ENCODE measurements around the gene CTU2. TPM values are rescaled to one million over a fixed set of nuclear protein-coding genes. Genes with fewer than 3 reads are reported as not detected.

The CTU2 gene
- total RNA-seq, 2 experiments from 2014 or later: 66.6 to 66.8 TPM

DNA sequence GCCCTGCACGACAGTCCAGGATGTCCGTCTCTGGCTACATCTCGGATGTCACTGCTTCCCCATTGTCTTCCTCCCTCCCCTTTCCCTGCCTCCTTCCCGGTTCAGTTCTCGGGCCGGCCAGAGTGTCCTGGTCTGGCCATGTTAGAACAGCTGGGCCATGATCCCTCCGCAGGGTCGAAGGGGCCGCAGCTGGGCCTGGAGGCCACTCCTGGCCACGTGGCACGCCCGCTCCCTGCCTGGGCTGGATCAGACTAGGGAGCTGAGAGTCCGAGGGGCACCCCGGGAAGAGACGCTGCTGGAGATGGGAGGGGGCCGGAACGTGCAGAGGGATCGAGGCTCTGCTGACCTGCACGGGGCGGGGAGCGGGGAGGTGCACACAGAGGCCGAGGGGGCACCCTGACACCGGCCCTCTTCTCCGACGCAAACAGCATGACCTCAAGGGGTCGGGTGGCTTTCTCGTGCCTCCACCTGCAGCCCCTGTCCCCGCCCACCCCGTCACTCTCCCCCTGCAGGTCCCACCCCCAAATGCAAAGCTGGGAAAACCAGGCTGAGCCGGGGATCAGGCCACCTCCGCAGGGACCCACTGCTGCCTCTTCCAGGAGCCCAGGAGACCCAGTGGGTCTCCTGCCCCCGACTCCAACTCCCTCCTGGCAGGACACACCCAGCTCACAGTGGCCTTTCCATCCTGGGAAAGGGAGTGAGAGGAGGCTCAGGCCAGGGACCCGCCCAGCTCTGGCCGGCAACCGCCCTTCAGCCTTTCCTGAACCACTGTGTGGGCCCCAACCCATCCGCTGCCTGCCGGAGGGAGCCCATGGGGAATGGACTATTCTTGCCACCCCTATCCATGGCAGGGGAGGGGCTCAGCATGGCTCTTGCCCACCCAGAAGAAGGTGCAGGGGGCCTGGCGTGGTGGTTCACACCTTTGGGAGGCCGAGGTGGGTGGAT lies 38.5 kb downstream of the CTU2 start:
- ChIA-PET CTCF (interaction anchor here (1.3 to 7.4 kb wide), 7 partner anchors 9 to 422 kb away, joined by 3 to 51 read pairs (median 5); no protein-coding TSS in a partner anchor), POLR2A (interaction anchor here (0.8 to 1.0 kb wide), 2 partner anchors 37 to 49 kb away, joined by 4 to 5 read pairs; no protein-coding TSS in a partner anchor)

DNA sequence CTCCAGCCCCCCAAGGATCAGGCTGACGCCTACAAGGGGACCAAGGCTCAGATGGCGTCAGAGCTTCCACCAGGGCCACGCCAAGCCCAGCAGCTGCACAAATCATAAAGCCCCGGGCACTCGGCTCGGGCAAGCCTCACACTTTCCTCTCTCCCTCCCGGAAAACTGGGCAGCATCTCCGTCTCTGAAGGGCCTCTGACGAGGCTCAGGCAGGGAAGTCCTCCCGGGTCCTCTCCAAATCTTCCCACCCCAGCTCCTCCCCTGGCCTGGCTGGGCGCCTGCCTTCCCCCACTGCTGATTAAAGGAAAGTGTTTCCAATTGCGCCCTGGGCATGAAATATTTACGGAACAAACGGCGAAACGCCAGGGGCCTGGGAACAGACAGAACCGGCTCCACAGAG lies 40.2 kb downstream of the CTU2 start:
- ChIA-PET CTCF (interaction anchor here (0.5 to 7.4 kb wide), 6 partner anchors 11 to 164 kb away, joined by 3 to 51 read pairs (median 6); no protein-coding TSS in a partner anchor), POLR2A (interaction anchor here (1.3 kb wide), 1 partner anchor 9 kb away, joined by 3 read pairs; no protein-coding TSS in a partner anchor)

- ChIA-PET CTCF (interaction anchor here (1.6 to 7.4 kb wide), 3 partner anchors 12 to 36 kb away, joined by 9 to 51 read pairs (median 9); no protein-coding TSS in a partner anchor), POLR2A (interaction anchor here (0.7 to 1.3 kb wide), 2 partner anchors 10 to 13 kb away, joined by 3 to 4 read pairs; no protein-coding TSS in a partner anchor)
Measured at GRCh38 chr16:88747588-88748301, 41.4 kb downstream of the CTU2 start.

- ChIA-PET CTCF (interaction anchor here (0.7 to 7.4 kb wide), 2 partner anchors 13 to 34 kb away, joined by 4 to 51 read pairs; no protein-coding TSS in a partner anchor), POLR2A (interaction anchor here (0.7 kb wide), 1 partner anchor 14 kb away, joined by 4 read pairs; no protein-coding TSS in a partner anchor)
Measured at GRCh38 chr16:88748364-88748763, 42.1 kb downstream of the CTU2 start.

DNA sequence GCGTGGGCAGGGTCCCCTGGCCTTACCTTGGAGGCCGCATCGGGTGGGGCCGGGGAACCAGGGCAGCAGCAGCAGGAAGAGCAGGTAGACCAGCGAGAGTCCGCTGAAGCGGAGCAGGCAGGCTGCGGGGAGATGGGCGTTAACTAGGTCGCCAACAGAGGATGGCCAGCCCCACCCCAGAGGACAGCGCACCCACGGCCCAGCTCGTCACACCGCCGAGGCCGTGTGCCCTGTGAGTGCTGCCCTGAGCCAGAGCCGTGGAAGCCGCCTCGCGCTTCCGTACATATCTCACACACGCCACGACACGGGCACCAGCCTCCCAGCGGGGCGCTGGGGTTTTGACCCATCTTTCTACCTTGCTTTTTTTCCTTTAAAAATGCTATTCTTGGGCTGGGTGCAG lies 43.1 kb downstream of the CTU2 start:
- POLR2A ChIA-PET: no interaction called here
- CTCF ChIA-PET: interaction anchor here (7.4 kb wide), 1 partner anchor 14 kb away, joined by 51 read pairs; no protein-coding TSS in a partner anchor

DNA sequence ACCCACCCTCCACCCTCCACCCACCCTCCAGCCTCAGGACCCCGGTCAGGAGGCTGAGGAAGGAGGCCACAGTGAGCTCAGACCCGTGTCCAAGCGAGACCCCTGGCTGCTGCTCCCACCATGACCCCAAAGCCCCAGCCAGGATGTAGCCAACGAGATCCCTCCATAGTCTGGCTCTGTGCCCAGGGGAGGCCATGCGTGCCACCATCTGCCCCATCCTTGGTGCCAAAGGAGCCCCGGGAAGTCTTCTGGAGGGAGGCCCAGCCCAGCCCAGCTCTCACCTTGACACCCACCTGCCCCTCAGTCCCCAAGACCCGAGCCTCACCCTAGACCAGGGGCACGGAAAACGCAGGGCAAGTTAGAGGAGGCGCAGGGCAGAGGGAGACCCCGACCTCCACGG lies 44.6 kb downstream of the CTU2 start:
- ChIA-PET CTCF (interaction anchor here (7.4 kb wide), 1 partner anchor 15 kb away, joined by 51 read pairs; no protein-coding TSS in a partner anchor), POLR2A (interaction anchor here (0.6 kb wide), 1 partner anchor 9 kb away, joined by 4 read pairs; no protein-coding TSS in a partner anchor)

DNA sequence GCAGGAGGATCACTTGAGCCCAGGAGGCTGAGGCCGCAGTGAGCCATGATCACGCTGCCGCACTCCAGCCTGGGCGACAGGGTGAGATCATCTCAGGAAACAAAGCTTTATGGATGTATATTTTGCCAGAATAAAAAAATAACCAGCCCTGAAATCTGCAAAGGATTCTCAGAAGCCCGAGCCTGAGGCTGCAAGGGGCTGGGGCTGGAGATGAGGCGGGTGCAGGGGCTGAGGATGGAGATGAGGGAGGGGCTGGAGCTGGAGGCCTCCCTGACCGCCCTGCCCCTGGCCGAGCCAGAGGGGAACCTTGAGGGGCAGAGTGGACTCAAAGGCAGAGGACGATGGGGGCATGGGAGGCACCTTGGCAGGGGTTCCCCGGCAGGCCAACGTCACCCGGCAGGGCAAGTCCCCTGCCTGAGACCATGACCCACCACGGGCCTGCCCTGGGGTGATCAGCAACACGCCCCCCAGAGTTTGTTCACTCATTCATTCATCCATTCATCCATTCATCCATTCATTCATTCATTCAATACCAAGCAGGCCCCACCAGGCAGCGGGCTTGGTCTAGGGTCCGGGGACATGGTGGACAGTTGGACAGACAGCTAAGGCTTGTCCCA lies 46.2 kb downstream of the CTU2 start:
- ChIA-PET CTCF (no interaction called here), POLR2A (no interaction called here)

DNA sequence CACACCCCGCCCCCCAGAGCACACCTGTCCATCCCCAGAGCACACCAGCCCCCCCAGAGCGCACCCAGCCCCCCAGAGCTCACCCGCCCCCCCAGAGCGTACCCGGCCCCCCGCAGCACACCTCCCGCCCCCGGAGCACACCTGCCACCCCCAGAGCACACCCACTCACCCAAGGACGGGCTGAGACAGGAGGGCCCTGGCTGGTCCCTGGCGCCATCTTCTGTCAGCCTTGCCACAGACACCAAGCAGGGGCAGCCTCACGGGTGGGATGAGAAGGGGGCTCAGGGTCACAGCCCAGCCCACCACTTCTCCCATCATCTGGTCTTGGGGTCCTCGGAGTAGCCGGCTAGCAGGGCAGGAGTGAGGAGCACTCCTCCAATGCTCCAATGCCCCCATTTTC lies 46.9 kb downstream of the CTU2 start:
- ChIA-PET POLR2A (no interaction called here), CTCF (interaction anchor here (2.4 kb wide), 1 partner anchor 16 kb away, joined by 10 read pairs; no protein-coding TSS in a partner anchor)

GRCh38 chr16:88753602-88754001 lies 47.3 kb downstream of the CTU2 start:
- ChIA-PET POLR2A (no interaction called here), CTCF (interaction anchor here (0.7 to 2.4 kb wide), 2 partner anchors 10 to 16 kb away, joined by 3 to 10 read pairs; no protein-coding TSS in a partner anchor)

GRCh38 chr16:88754109-88754911 lies 48.0 kb downstream of the CTU2 start:
- ChIA-PET POLR2A (no interaction called here), CTCF (interaction anchor here (0.7 to 2.4 kb wide), 3 partner anchors 11 to 27 kb away, joined by 3 to 10 read pairs (median 3); no protein-coding TSS in a partner anchor)

DNA sequence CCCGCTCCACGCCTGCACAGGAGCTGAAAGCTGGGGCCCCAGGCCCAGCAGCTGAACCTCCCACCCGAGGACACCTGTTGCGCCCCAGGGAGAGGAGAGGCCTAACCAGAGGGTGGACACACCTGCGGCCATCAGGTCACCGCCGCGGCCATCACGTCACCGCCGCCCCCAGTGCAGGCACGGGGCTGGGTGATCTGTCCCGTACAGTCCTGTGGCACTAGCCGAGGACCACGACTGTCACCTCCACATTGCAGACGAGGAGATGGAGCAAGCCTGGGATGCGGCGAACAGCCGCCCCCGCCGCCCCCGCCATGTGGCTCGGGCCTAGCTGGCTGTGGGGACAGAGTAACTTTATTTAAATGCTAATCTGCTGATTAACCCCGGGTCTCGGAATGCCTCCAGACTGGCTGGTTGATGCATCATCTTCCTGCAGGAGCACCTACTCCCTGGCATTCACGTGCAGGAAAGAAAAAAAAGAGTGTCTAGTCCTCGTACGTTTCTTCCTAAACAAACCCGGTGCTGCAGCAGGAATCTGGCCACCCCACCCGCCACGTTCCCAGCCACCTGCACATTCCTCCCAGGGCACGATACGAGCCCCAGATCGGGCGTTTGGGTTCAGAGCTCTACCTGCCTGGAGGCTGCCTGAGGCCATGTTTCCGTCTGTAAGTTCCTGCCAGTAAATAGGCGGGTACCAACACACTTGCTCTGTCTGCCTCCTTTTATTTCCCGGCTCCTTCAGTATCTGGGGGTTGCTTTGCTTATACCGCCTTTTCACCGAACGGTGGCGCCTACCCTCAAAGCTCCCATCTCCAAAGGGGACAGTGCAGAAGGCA lies 48.8 kb downstream of the CTU2 start:
- ChIA-PET POLR2A (no interaction called here), CTCF (interaction anchor here (0.8 to 2.4 kb wide), 2 partner anchors 18 to 26 kb away, joined by 3 to 10 read pairs; no protein-coding TSS in a partner anchor)

- ChIA-PET POLR2A (no interaction called here), CTCF (interaction anchor here (1.4 kb wide), 1 partner anchor 19 kb away, joined by 4 read pairs; no protein-coding TSS in a partner anchor)
Measured at GRCh38 chr16:88755745-88756443, 49.6 kb downstream of the CTU2 start.

DNA sequence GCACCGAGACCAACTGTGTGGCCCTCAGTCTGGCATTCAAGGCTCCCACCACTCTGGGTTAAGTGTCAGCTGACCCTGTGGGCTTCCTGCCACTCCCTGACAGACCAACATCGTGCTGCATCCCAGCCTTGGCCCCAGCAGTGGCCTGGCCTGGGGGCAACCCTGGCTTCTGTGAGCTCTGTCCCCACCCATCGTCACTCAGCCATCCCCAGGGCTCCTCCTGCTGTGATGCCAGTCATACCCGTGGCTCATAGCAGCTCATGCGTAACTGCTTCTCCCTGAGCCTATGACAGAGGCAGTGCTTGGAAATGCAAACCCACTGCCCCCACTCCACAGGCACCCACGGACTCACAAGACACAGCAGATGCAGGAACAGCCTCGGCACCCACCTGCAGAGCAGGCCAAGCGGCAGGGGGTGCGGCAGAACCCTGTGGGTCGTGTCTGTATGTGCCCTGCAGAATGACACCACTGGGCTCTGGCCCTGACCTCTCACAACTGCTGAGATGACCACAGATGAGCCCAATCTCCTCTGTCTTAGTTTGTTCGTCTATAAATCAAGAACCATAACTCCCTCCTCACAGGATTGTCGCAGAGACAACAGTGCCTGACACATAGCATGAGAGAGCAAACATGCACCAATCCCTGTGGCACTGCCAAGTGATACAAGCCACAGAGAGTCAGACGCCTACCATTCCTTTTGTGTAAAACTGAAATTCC lies 52.1 kb downstream of the CTU2 start:
- ChIA-PET POLR2A (no interaction called here), CTCF (interaction anchor here (0.7 to 2.0 kb wide), 6 partner anchors 10 to 22 kb away, joined by 3 to 9 read pairs (median 3); no protein-coding TSS in a partner anchor)

- POLR2A ChIA-PET: no interaction called here
Measured at GRCh38 chr16:88758944-88759244, 52.6 kb downstream of the CTU2 start.

DNA sequence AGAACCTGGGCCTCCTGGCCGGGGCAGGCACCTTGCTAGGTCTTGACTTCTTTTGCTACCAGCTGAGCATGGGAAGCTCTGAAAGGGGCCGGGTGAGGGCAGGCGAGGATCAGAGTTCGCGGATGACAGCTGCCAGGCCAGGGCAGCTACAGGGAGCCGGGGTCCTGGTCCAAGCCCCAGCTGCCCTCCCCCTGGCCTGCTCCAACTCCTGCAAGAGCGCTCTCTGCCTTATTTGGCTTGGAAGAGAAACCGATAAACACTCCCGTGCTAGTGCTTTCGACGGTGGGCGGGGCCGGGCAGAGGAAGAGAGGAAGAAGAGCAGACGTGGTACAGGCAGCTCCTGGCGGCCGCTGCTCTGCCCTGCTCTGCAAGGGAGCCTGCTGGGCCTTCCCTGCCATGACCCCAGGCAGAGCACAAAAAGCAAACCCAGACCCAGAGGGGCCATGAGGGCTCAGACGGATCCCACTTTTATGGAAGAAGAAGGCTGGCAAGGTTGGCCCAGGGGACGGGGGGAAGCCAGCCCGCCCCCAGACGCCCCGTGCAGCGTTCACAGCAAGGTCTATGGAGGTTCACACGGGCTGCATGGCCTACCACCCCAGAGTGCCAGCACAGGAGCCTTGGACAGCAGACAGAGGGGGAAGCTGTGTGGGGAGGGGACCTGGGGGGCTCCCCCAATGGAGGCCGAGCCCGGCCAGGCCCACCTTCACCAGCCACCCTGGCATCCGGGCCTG lies 53.1 kb downstream of the CTU2 start:
- CTCF ChIA-PET: interaction anchor here (0.7 to 9.1 kb wide), 4 partner anchors 16 to 23 kb away, joined by 3 to 49 read pairs (median 7); no protein-coding TSS in a partner anchor
- POLR2A ChIA-PET: interaction anchor here (0.5 kb wide), 1 partner anchor 8 kb away, joined by 4 read pairs; no protein-coding TSS in a partner anchor

More at GRCh38 chr16:88758944-88759244, 52.6 kb downstream of the CTU2 start:
- CTCF ChIA-PET: interaction anchor here (0.7 to 2.0 kb wide), 3 partner anchors 16 to 22 kb away, joined by 3 to 9 read pairs (median 5); no protein-coding TSS in a partner anchor
